Trophoblast cell (in vitro differentiated cells and primary cell): ENCODE results near the gene RPS18.

ENCODE experiments used
- DNase-seq, 2 donors: peaks; one replicate each; pipeline ENCODE4 v3.0.0-alpha.2; 2016
- H2AFZ ChIP-seq: 2 replicates; pipeline ENCODE4 v1.6.1; 2013; ENCODE audit warnings: low read length, moderate library complexity, mild to moderate bottlenecking; ENCODE audit not compliant: insufficient read depth, poor library complexity
- H2AK5ac ChIP-seq: 2 replicates; pipeline ENCODE4 v1.6.1; 2013; ENCODE audit warnings: mild to moderate bottlenecking, low read length
- H2BK120ac ChIP-seq: 2 replicates; pipeline ENCODE4 v1.6.1; 2013; ENCODE audit warnings: low read length, mild to moderate bottlenecking, moderate library complexity; ENCODE audit not compliant: insufficient read depth, poor library complexity
- H2BK12ac ChIP-seq: 2 replicates; pipeline ENCODE4 v1.6.1; 2013; ENCODE audit warnings: mild to moderate bottlenecking, low read length, moderate library complexity
- H2BK5ac ChIP-seq: 2 replicates; pipeline ENCODE4 v1.6.1; 2013; ENCODE audit warnings: low read length, low read depth, moderate library complexity, mild to moderate bottlenecking; ENCODE audit not compliant: poor library complexity
- H3K14ac ChIP-seq: 2 replicates; pipeline ENCODE4 v1.6.1; 2013; ENCODE audit warnings: mild to moderate bottlenecking, low read length
- H3K18ac ChIP-seq: 2 replicates; pipeline ENCODE4 v1.6.1; 2013; ENCODE audit warnings: mild to moderate bottlenecking, low read length
- H3K23ac ChIP-seq: 2 replicates; pipeline ENCODE4 v1.6.1; 2013; ENCODE audit warnings: low read length
- H3K27ac ChIP-seq: 2 replicates; pipeline ENCODE4 v1.5.1; 2013; ENCODE audit warnings: low read depth, mild to moderate bottlenecking, inconsistent platforms, low read length, moderate library complexity
- H3K27me3 ChIP-seq: 2 replicates; pipeline ENCODE4 v1.6.1; 2013; ENCODE audit warnings: inconsistent platforms, mild to moderate bottlenecking, low read length, moderate library complexity; ENCODE audit not compliant: insufficient read depth
- H3K36me3 ChIP-seq, 2 experiments: 1 replicate in 1 of 2; 2 replicates in 1 of 2; pipeline ENCODE4 v1.6.1; 2013; ENCODE audit warnings: low read length in 2 of 2, mild to moderate bottlenecking in 2 of 2, moderate library complexity in 1 of 2; ENCODE audit not compliant: insufficient read depth in 2 of 2, control insufficient read depth in 1 of 2
- H3K4ac ChIP-seq: 2 replicates; pipeline ENCODE4 v1.6.1; 2013; ENCODE audit warnings: low read depth, mild to moderate bottlenecking, low read length, moderate library complexity
- H3K4me1 ChIP-seq, 2 experiments: 1 replicate in 1 of 2; 2 replicates in 1 of 2; pipeline ENCODE4 v1.6.1; 2013; ENCODE audit warnings: low read length in 2 of 2, mild to moderate bottlenecking in 2 of 2, moderate library complexity in 1 of 2; ENCODE audit not compliant: insufficient read depth in 2 of 2, control insufficient read depth in 1 of 2
- H3K4me2 ChIP-seq: 2 replicates; pipeline ENCODE4 v1.6.1; 2013; ENCODE audit warnings: inconsistent platforms, mild to moderate bottlenecking, low read length, moderate library complexity
- H3K4me3 ChIP-seq: 2 replicates; pipeline ENCODE4 v1.5.1; 2013; ENCODE audit warnings: mild to moderate bottlenecking, low read depth, low read length, inconsistent platforms
- H3K79me1 ChIP-seq: one replicate; pipeline ENCODE4 v1.6.1; 2013; ENCODE audit warnings: low read length
- H3K79me2 ChIP-seq: 2 replicates; pipeline ENCODE4 v1.6.1; 2013; ENCODE audit warnings: low read length, mild to moderate bottlenecking; ENCODE audit not compliant: control insufficient read depth, insufficient read depth, poor library complexity
- H3K9ac ChIP-seq: 2 replicates; pipeline ENCODE4 v1.6.1; 2013; ENCODE audit warnings: mild to moderate bottlenecking, low read length
- H3K9me3 ChIP-seq: 2 replicates; pipeline ENCODE4 v1.6.1; 2013; ENCODE audit warnings: low read depth, mild to moderate bottlenecking, control low read depth, inconsistent platforms, low read length; ENCODE audit not compliant: insufficient read depth
- H4K12ac ChIP-seq: 2 replicates; pipeline ENCODE4 v1.6.1; 2013; ENCODE audit warnings: low read depth, mild to moderate bottlenecking, low read length, moderate library complexity
- H4K8ac ChIP-seq: 2 replicates; pipeline ENCODE4 v1.6.1; 2013; ENCODE audit warnings: low read depth, mild to moderate bottlenecking, low read length, moderate library complexity
- H4K91ac ChIP-seq: one replicate; pipeline ENCODE4 v1.6.1; 2013; ENCODE audit warnings: low read depth, mild to moderate bottlenecking, low read length, moderate library complexity
- WGBS: extraction: QIAGEN DNeasy Blood & Tissue Kit; methylation state at CpG from one replicate; pipeline ENCODE4 v1.1.7; 2013; ENCODE audit warnings: missing lambda C conversion rate; ENCODE audit not compliant: insufficient read length, insufficient coverage; ENCODE audit errors: extremely low coverage; 5-methylcytosine and 5-hydroxymethylcytosine counted together

Gene RPS18

GRCh38 chr6:33250731-33251130 lies 21.1 kb upstream of the RPS18 start:
- peaks cover 12 to 14% of the 10 kb centered on the region in 2 experiments for H3K4me1 ChIP-seq
- H3K4ac ChIP-seq = no peak overlapping the region
- no peak overlapping the region for H3K23ac ChIP-seq
- no peak overlapping the region for H3K18ac ChIP-seq
- no peak overlapping the region for H2BK12ac ChIP-seq
- no peak overlapping the region for H3K27ac ChIP-seq
- no CpG with 5 or more reads among the region's 13 CpGs for WGBS
- no peaks in the 10 kb centered on the region for H3K27me3 ChIP-seq
- no peak overlapping the region for H3K4me2 ChIP-seq
- no peak overlapping the region for H2BK5ac ChIP-seq
- H4K91ac ChIP-seq = no peak overlapping the region
- no peak overlapping the region for H2AFZ ChIP-seq
- H3K9me3 ChIP-seq = no peaks in the 10 kb centered on the region
- no peak overlapping the region for H2AK5ac ChIP-seq
- peaks cover 5% of the 10 kb centered on the region in 2 experiments for H3K36me3 ChIP-seq
- no peak overlapping the region for H3K4me3 ChIP-seq
- H4K12ac ChIP-seq = no peak overlapping the region
- H4K8ac ChIP-seq = no peak overlapping the region
- no peak for DNase-seq
- no peak overlapping the region for H3K9ac ChIP-seq
- peaks cover 6% of the 10 kb centered on the region for H3K79me1 ChIP-seq
- no peak overlapping the region for H2BK120ac ChIP-seq
- H3K79me2 ChIP-seq = no peaks in the 10 kb centered on the region
- H3K14ac ChIP-seq = no peak overlapping the region

- Histone ChIP-seq H2AK5ac (no peak overlapping the region), H4K91ac (no peak overlapping the region), H3K18ac (no peak overlapping the region), H3K23ac (no peak overlapping the region), H3K4me3 (no peak overlapping the region), H2BK12ac (no peak overlapping the region), H3K4me1 (peaks cover 12 to 14% of the 10 kb centered on the region in 2 experiments), H3K36me3 (peaks cover 5% of the 10 kb centered on the region in 2 experiments), H4K12ac (no peak overlapping the region), H4K8ac (no peak overlapping the region), H3K4ac (no peak overlapping the region), H2BK120ac (no peak overlapping the region), H3K79me1 (peaks cover 6% of the 10 kb centered on the region), H3K79me2 (no peaks in the 10 kb centered on the region), H3K9ac (no peak overlapping the region), H3K9me3 (no peaks in the 10 kb centered on the region), H3K27ac (no peak overlapping the region), H3K4me2 (no peak overlapping the region), H2AFZ (no peak overlapping the region), H3K14ac (no peak overlapping the region), H3K27me3 (no peaks in the 10 kb centered on the region), H2BK5ac (no peak overlapping the region)
- 100% methylated on average over 3 of the region's 6 CpGs for WGBS
- no peak for DNase-seq
Observed at GRCh38 chr6:33251395-33252012, 20.4 kb upstream of the RPS18 start.

- Histone ChIP-seq H3K23ac (no peak overlapping the region), H3K79me1 (peaks cover 6% of the 10 kb centered on the region), H2BK120ac (no peak overlapping the region), H4K8ac (no peak overlapping the region), H4K12ac (no peak overlapping the region), H3K9me3 (no peaks in the 10 kb centered on the region), H3K4ac (no peak overlapping the region), H4K91ac (no peak overlapping the region), H2AK5ac (no peak overlapping the region), H3K4me3 (no peak overlapping the region), H2BK12ac (no peak overlapping the region), H2AFZ (no peak overlapping the region), H3K27me3 (no peaks in the 10 kb centered on the region), H3K18ac (no peak overlapping the region), H3K4me1 (peaks cover 12 to 14% of the 10 kb centered on the region in 2 experiments), H2BK5ac (no peak overlapping the region), H3K36me3 (peaks cover 8 to 9% of the 10 kb centered on the region in 2 experiments), H3K9ac (no peak overlapping the region), H3K79me2 (no peaks in the 10 kb centered on the region), H3K27ac (no peak overlapping the region), H3K4me2 (no peak overlapping the region), H3K14ac (no peak overlapping the region)
- DNase-seq = no peak
Observed at GRCh38 chr6:33252759-33253158, 19.1 kb upstream of the RPS18 start.

- Histone ChIP-seq H3K23ac (no peak overlapping the region), H2AFZ (no peak overlapping the region), H3K4me1 (peaks cover 4 to 6% of the 10 kb centered on the region in 2 experiments), H3K18ac (no peak overlapping the region), H3K4me2 (no peak overlapping the region), H3K79me1 (peaks cover 2% of the 10 kb centered on the region), H3K36me3 (peaks cover 12 to 14% of the 10 kb centered on the region in 2 experiments), H3K14ac (no peak overlapping the region), H3K9me3 (no peaks in the 10 kb centered on the region), H2BK120ac (no peak overlapping the region), H3K4me3 (no peak overlapping the region), H4K91ac (no peak overlapping the region), H3K79me2 (no peaks in the 10 kb centered on the region), H4K12ac (no peak overlapping the region), H2AK5ac (no peak overlapping the region), H3K27ac (no peak overlapping the region), H3K4ac (no peak overlapping the region), H4K8ac (no peak overlapping the region), H3K27me3 (no peaks in the 10 kb centered on the region), H2BK5ac (no peak overlapping the region), H2BK12ac (no peak overlapping the region), H3K9ac (no peak overlapping the region)
- DNase-seq = no peak
- WGBS = no CpG with 5 or more reads among the region's 4 CpGs
Observed at GRCh38 chr6:33254591-33254990, 17.3 kb upstream of the RPS18 start.
